OCI-LY7 (cell line): ENCODE data around the gene GREM2. TPM values are rescaled to one million over a fixed set of nuclear protein-coding genes. Genes with fewer than 3 reads are reported as not detected.

Experiments
- BruUV-seq: library from RNA; stranded (reverse); fragments of 400-500 nt; replicated peaks from 2 replicates; lab custom pipeline; 2021; lab: Mats Ljungman, UMichigan
- CTCF ChIA-PET: fragments of 300-600 bp; sonication (Branson Sonifier 250); formaldehyde crosslinking; loops from one replicate; lab custom pipeline; 2022; ENCODE audit warnings: antibody characterized with exemption; ENCODE audit not compliant: unreplicated experiment; lab: Charles Lee
- POLR2A ChIA-PET: fragments of 300-600 bp; sonication (Branson Sonifier 250); formaldehyde crosslinking; loops from one replicate; lab custom pipeline; 2022; ENCODE audit warnings: antibody characterized with exemption; lab: Charles Lee
- DNase-seq: peaks from one replicate; pipeline ENCODE4 v3.0.0-alpha.2; 2015; ENCODE audit warnings: low spot score
- H2AFZ ChIP-seq: fragments of 200-600 bp; sonication (generic), shearing (Covaris generic); 2 replicates; pipeline ENCODE4 v1.6.1; 2014; ENCODE audit warnings: mild to moderate bottlenecking, antibody characterized with exemption, low read length, moderate library complexity
- H3K27ac ChIP-seq: fragments of 200-600 bp; sonication (generic); 2 replicates; pipeline ENCODE4 v1.5.1; 2014; ENCODE audit warnings: mixed run types, low read depth, mild to moderate bottlenecking, moderate library complexity, low read length, inconsistent platforms; ENCODE audit not compliant: poor library complexity, severe bottlenecking
- H3K36me3 ChIP-seq: fragments of 200-600 bp; sonication (generic); 2 replicates; pipeline ENCODE4 v1.6.1; 2014; ENCODE audit warnings: mild to moderate bottlenecking, antibody characterized with exemption, low read length, moderate library complexity, mixed read lengths; ENCODE audit not compliant: insufficient read depth
- H3K4me1 ChIP-seq: fragments of 200-600 bp; sonication (generic); 2 replicates; pipeline ENCODE4 v1.5.1; 2014; ENCODE audit warnings: mild to moderate bottlenecking, low read length; ENCODE audit not compliant: insufficient read depth, poor library complexity, severe bottlenecking
- H3K4me2 ChIP-seq: fragments of 200-600 bp; sonication (generic); 2 replicates; pipeline ENCODE4 v1.6.1; 2014; ENCODE audit warnings: mild to moderate bottlenecking, low read length
- H3K4me3 ChIP-seq: fragments of 200-600 bp; sonication (generic); 2 replicates; pipeline ENCODE4 v1.5.1; 2014; ENCODE audit warnings: mild to moderate bottlenecking, low read depth, low read length; ENCODE audit not compliant: poor library complexity, severe bottlenecking
- H3K79me2 ChIP-seq: fragments of 200-600 bp; sonication (generic); 2 replicates; pipeline ENCODE4 v1.6.1; 2016; ENCODE audit warnings: low read depth, mild to moderate bottlenecking, low read length, moderate library complexity, mixed read lengths; ENCODE audit not compliant: insufficient read depth
- H3K9me2 ChIP-seq: fragments of 200-600 bp; sonication (generic); 2 replicates; pipeline ENCODE4 v1.6.1; 2016; ENCODE audit warnings: mild to moderate bottlenecking, low read length, mixed read lengths; ENCODE audit not compliant: insufficient read depth
- H3K9me3 ChIP-seq: fragments of 200-600 bp; sonication (generic); 2 replicates; pipeline ENCODE4 v1.6.1; 2014; ENCODE audit warnings: mild to moderate bottlenecking, mixed run types, low read length, mixed read lengths
- H4K20me1 ChIP-seq: fragments of 200-600 bp; sonication (generic); 2 replicates; pipeline ENCODE4 v1.6.1; 2014; ENCODE audit warnings: mild to moderate bottlenecking, antibody characterized with exemption, low read length, moderate library complexity, mixed read lengths; ENCODE audit not compliant: insufficient read depth
- EZH2phosphoT487 ChIP-seq: fragments of 200-600 bp; sonication (generic); IDR thresholded peaks from 2 replicates; pipeline ENCODE4 v1.6.1; 2018; ENCODE audit warnings: low read depth, borderline replicate concordance, mild to moderate bottlenecking, mixed run types, antibody characterized with exemption, low read length, moderate library complexity, mixed read lengths
- intact Hi-C: fragments of 100-400 bp; cut with micrococcal nuclease; formaldehyde crosslinking; loops from one replicate; pipeline ENCODE4 v1.10.0; 2022; ENCODE audit not compliant: unreplicated experiment
- total RNA-seq, 2 experiments: library from RNA; depleted of rRNA in 1 of 2; stranded (reverse); fragments of >200 nt in 1 of 2; shearing (Covaris generic) in 1 of 2; gene quantifications; 2 replicates each; pipeline ENCODE4 v1.2.3, GENCODE V29; 2014 to 2022
- TF ChIP-seq, protein P1 (sequence below): fragments of 200-600 bp; sonication (generic); conservative IDR thresholded peaks from 2 replicates; pipeline ENCODE4 v1.5.1; 2014; ENCODE audit warnings: mild to moderate bottlenecking, antibody characterized with exemption, low read length, moderate library complexity, mixed read lengths

GREM2 gene
- total RNA-seq, 2 experiments from 2014 or later = not detected

DNA sequence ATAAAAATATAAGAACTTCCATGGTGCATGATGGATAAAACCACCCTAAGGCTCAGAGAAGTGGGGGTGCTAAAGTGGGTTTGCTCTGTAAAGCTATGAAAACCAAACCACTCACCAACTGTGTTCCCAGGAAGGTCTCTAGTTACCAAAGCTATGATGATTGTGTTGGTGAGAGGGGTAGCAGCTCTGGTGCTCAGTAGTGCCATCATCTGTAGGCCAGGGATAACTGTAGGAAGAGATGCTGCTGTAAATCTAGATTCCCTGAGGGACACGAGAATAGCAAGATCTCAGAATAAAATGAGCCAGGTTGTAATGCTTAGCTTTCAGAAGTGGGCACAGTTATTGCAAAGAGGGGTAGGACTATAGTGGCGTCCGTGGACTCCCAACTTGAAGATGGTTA, 124.5 kb downstream of the GREM2 start:
- H3K79me2 ChIP-seq = no peaks in the 10 kb centered on the region
- H2AFZ ChIP-seq = no peak overlapping the region
- DNase-seq = no peak
- no peaks in the 10 kb centered on the region for H3K36me3 ChIP-seq
- POLR2A ChIA-PET = interaction anchor here (0.6 kb wide), 1 partner anchor 138 kb away, joined by 5 read pairs; no protein-coding TSS in a partner anchor
- no peaks in the 10 kb centered on the region for H3K9me2 ChIP-seq
- no peak for TF ChIP-seq EZH2phosphoT487
- H3K9me3 ChIP-seq = no peaks in the 10 kb centered on the region
- no peak overlapping the region for H3K4me3 ChIP-seq
- no peaks in the 10 kb centered on the region for H3K4me1 ChIP-seq
- no peaks in the 10 kb centered on the region for H4K20me1 ChIP-seq
- CTCF ChIA-PET = no interaction called here
- intact Hi-C loops = no loop called here
- H3K4me2 ChIP-seq = no peak overlapping the region
- BruUV-seq = no TSS peak
- H3K27ac ChIP-seq = no peak overlapping the region

DNA sequence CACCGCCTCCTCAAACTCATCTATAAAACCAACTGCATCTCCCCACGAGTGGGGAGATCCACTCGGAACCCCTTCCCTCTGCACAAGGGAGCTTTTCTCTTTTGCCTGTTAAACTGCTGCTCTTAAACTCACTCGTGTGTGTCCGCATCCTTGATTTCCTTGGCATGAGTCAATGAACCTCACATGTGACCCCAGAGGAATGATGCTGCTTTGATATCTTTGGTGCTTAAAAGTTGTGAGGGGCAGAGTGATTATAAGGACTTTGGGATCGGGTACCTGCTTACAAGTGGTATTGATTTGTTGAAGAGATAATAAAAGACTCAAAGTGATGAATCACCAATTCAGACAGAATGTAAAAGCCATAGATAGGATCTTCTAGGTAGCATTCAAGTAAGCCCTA, 125.3 kb downstream of the GREM2 start:
- no TSS peak for BruUV-seq

DNA sequence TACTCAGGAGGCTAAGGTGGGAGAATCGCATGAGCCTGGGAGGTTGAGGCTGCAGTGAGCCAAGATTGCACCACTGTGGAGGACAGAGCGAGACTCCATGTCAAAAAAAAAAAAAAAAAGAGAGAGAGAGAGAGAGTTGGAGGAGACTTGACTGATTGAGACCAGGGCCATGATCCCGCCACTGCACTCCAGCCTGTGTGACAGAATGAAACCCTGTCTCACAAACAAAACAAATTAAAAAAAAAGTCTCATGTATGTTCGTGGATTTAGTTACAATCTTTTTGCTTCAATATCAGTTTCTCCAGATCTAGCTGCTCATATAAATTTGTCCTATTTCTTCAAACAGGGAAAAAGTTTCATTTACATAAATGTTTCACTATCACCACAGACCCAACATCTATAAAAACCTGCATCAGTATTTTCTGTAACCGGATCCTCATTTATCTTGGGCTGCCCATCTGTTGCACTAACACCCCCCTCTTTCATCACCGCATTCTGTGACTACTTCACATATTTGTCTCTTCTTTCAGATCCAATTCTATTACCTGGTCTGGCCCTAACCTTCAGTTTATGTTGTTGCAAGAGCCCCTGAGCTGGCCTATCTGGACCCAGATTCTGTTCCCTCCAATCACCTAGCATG, 127.0 kb downstream of the GREM2 start:
- H4K20me1 ChIP-seq = no peaks in the 10 kb centered on the region
- H3K4me3 ChIP-seq = no peak overlapping the region
- no peaks in the 10 kb centered on the region for H3K9me3 ChIP-seq
- DNase-seq = no peak
- no peak overlapping the region for H3K27ac ChIP-seq
- no TSS peak for BruUV-seq
- H3K36me3 ChIP-seq = no peaks in the 10 kb centered on the region
- POLR2A ChIA-PET = no interaction called here
- H3K9me2 ChIP-seq = no peaks in the 10 kb centered on the region
- no peaks in the 10 kb centered on the region for H3K79me2 ChIP-seq
- no peaks in the 10 kb centered on the region for H3K4me1 ChIP-seq
- H3K4me2 ChIP-seq = no peak overlapping the region
- TF ChIP-seq, protein P1, sequence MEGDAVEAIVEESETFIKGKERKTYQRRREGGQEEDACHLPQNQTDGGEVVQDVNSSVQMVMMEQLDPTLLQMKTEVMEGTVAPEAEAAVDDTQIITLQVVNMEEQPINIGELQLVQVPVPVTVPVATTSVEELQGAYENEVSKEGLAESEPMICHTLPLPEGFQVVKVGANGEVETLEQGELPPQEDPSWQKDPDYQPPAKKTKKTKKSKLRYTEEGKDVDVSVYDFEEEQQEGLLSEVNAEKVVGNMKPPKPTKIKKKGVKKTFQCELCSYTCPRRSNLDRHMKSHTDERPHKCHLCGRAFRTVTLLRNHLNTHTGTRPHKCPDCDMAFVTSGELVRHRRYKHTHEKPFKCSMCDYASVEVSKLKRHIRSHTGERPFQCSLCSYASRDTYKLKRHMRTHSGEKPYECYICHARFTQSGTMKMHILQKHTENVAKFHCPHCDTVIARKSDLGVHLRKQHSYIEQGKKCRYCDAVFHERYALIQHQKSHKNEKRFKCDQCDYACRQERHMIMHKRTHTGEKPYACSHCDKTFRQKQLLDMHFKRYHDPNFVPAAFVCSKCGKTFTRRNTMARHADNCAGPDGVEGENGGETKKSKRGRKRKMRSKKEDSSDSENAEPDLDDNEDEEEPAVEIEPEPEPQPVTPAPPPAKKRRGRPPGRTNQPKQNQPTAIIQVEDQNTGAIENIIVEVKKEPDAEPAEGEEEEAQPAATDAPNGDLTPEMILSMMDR = no peak
- no peak for TF ChIP-seq EZH2phosphoT487
- no peak overlapping the region for H2AFZ ChIP-seq
- intact Hi-C loops = no loop called here
- CTCF ChIA-PET = no interaction called here

More for the DNA sequence above, 125.3 kb downstream of the GREM2 start:
- Histone ChIP-seq H3K27ac (no peak overlapping the region), H3K4me2 (no peak overlapping the region), H3K79me2 (no peaks in the 10 kb centered on the region), H4K20me1 (no peaks in the 10 kb centered on the region), H3K9me2 (no peaks in the 10 kb centered on the region), H3K36me3 (no peaks in the 10 kb centered on the region), H2AFZ (no peak overlapping the region), H3K9me3 (no peaks in the 10 kb centered on the region), H3K4me1 (no peaks in the 10 kb centered on the region), H3K4me3 (no peak overlapping the region)
- intact Hi-C loops = no loop called here
- CTCF ChIA-PET = no interaction called here
- no peak for DNase-seq
- TF ChIP-seq, protein P1 = no peak
- TF ChIP-seq EZH2phosphoT487 = no peak
- POLR2A ChIA-PET = no interaction called here
